Measurements from ENCODE around the gene GRM4. TPM values are rescaled to one million over a fixed set of nuclear protein-coding genes. Genes with fewer than 3 reads are reported as not detected.
"Not testable (repeated sequence)": the region's sequence is repeated elsewhere in the genome, so short reads cannot be mapped to it uniquely, and the experiment has no call there.

Gene GRM4
- total RNA-seq: not detected

GRCh38 chr6:34146021-34146782 lies at the start of gene GRM4:
GRM4 (minus strand) TSS chr6:34146087; CDS start chr6:34133496, 12,591 bp downstream.
- DNase-seq (ENCODE audit: low spot score): no peak

GRCh38 chr6:34194772-34195171 lies 48.9 kb upstream of the GRM4 start:
- DNase-seq (ENCODE audit: low spot score): no peak

GRCh38 chr6:34190504-34191122 lies 44.7 kb upstream of the GRM4 start:
- DNase-seq (ENCODE audit: low spot score): no peak

GRCh38 chr6:34189806-34190503 lies 44.1 kb upstream of the GRM4 start:
- no peak for DNase-seq (ENCODE audit: low spot score)

GRCh38 chr6:34184726-34185125 lies 38.8 kb upstream of the GRM4 start:
- DNase-seq (ENCODE audit: low spot score): not testable (repeated sequence)

GRCh38 chr6:34182751-34183531 lies 37.1 kb upstream of the GRM4 start:
- peak; percentile 35 for DNase-seq (ENCODE audit: low spot score)

GRCh38 chr6:34181908-34182307 lies 36.0 kb upstream of the GRM4 start:
- DNase-seq (ENCODE audit: low spot score): no peak

- DNase-seq (ENCODE audit: low spot score): no peak
These were observed 33.3 kb upstream of the GRM4 start for GRCh38 chr6:34179106-34179720.

- DNase-seq (ENCODE audit: low spot score): no peak
These were observed 32.6 kb upstream of the GRM4 start for GRCh38 chr6:34178357-34179105.

GRCh38 chr6:34177181-34177591 lies 31.3 kb upstream of the GRM4 start:
- no peak for DNase-seq (ENCODE audit: low spot score)

- no peak for DNase-seq (ENCODE audit: low spot score)
These were observed 30.6 kb upstream of the GRM4 start for GRCh38 chr6:34176261-34177031.

GRCh38 chr6:34174846-34175399 lies 29.0 kb upstream of the GRM4 start:
- no peak for DNase-seq (ENCODE audit: low spot score)

GRCh38 chr6:34172961-34173775 lies 27.3 kb upstream of the GRM4 start:
- DNase-seq (ENCODE audit: low spot score): no peak

GRCh38 chr6:34170346-34170745 lies 24.5 kb upstream of the GRM4 start:
- no peak for DNase-seq (ENCODE audit: low spot score)

GRCh38 chr6:34169897-34170296 lies 24.0 kb upstream of the GRM4 start:
- DNase-seq (ENCODE audit: low spot score): no peak

- DNase-seq (ENCODE audit: low spot score): no peak
These were observed 16.1 kb upstream of the GRM4 start for GRCh38 chr6:34161857-34162515.

- no peak for DNase-seq (ENCODE audit: low spot score)
These were observed 14.0 kb upstream of the GRM4 start for GRCh38 chr6:34159844-34160243.

- DNase-seq (ENCODE audit: low spot score): no peak
These were observed 13.0 kb upstream of the GRM4 start for GRCh38 chr6:34158876-34159275.
